GM18502 (cell line): ENCODE data around the gene EFHD2.
"Not testable (repeated sequence)": the region's sequence is repeated elsewhere in the genome, so short reads cannot be mapped to it uniquely, and the experiment has no call there.

Experiments used
- ATAC-seq: cut with Tn5 transposase; IDR thresholded peaks from one replicate; pipeline ENCODE4 v1.9.1; 2021; ENCODE audit warnings: mild to moderate bottlenecking; ENCODE audit not compliant: unreplicated experiment, poor library complexity

Gene EFHD2

DNA sequence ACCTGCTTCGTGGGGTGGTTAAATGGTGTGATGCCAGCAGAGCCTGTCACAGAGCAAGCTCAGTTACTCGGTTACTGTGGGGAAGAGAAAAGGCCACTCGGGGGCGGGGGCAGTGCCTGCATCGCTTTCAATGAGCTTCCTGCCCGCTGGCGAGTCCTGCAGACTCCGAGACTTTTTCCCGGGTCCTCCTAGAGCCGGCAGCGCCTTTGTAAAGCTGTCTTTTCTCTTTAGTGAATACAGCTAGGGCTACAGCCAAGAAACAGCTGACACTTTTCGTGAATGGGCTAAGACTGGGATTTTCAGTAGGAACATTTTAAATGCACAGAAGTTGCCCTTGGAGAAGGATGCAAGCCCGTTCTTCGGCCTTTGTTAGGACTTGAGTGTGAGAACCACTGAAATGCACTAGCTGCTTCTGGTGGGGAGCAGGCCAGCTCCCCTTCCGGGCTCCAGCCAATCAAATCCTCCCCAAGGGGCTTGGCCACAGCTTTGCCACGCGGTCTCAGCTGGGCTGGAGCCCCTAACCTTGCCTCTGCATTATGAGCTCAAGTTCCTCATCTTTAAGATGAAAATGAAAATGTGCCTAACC, 23.4 kb upstream of the EFHD2 start:
- ATAC-seq: no peak

DNA sequence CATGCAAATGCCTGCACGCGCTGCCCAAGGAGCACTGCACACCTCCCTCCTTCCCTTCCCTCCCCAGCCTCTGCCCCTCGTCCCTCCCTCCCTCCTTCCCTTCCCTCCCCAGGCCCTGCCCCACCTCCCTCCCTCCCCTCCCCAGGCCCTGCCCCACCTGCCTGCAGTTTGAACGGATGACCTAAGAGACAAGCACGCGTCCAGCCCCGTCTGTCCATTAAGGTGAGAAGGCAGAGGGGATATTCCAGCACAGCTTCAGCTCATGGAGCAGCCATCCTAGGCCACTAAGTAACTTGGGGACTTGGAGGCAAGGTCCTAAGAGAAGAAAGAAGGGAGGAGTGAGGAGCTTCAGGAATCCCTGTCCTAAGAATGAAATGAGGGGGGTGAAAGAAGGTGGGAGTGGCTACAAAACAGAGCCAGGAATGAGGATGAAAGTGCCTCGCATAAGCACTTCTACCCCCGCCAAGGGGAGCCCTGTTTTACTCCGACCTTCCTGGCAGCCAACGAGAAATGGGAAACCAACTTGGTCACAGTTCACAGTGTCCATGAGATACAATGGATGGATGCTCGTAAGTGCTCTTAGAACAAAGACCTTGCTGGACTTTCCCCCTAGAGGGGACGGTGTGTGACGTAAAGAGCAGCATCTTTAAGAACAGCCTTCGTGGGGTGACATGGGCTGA, 21.3 kb upstream of the EFHD2 start:
- no peak for ATAC-seq

DNA sequence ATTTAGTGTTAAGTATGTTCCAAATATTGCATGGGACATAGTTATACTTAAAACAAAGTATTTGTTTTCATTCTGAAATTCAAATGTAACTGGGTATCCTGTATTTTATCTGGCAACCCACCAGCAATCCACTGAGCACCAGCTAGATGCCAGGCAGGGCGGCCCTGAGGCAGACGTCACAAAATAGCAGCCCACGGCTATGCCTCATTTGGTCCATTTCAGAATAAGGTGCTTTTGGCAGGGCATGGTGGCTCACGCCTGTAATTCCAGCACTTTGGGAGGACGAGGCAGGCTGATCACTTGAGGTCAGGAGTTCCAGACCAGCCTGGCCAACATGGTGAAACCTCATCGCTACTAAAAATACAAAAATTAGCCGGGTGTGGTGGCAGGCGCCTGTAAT, 19.9 kb upstream of the EFHD2 start:
- not testable (repeated sequence) for ATAC-seq

DNA sequence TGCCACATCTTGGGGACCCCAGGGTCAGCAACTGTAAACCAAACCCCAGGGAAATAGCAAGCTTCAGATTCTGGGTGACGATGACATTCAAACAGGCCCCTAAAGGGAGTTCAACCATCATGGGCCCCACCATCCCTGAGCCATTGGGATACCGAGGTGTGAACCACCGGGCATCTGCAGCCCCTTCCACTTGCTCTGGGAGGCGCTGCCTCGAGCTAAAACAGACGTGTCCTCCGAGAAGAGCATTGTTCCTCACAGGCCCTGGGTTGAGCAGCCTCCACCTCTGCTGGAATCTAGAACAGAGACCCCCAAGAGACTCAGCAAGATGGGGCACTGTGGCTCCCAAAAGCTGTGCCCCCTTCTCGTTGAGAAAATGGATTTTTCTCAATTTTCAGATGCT, 19.0 kb upstream of the EFHD2 start:
- no peak for ATAC-seq

DNA sequence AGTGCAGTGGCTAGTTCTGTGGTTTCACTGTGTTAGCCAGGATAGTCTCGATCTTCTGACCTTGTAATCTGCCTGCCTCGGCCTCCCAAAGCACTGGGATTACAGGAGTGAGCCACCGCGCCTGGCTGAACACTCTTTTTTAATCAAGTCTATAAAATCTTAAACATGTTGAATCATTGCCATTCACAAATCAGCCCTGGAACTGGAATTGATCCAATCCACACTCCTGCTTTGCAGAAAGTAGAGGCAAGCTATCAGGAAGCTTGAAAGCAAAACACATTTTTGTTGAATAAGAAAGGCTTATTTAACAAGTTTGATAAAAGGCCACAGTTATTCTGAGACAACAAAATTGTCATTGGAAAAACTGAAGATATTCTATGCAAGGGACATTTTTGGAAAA, 18.3 kb upstream of the EFHD2 start:
- ATAC-seq: no peak

DNA sequence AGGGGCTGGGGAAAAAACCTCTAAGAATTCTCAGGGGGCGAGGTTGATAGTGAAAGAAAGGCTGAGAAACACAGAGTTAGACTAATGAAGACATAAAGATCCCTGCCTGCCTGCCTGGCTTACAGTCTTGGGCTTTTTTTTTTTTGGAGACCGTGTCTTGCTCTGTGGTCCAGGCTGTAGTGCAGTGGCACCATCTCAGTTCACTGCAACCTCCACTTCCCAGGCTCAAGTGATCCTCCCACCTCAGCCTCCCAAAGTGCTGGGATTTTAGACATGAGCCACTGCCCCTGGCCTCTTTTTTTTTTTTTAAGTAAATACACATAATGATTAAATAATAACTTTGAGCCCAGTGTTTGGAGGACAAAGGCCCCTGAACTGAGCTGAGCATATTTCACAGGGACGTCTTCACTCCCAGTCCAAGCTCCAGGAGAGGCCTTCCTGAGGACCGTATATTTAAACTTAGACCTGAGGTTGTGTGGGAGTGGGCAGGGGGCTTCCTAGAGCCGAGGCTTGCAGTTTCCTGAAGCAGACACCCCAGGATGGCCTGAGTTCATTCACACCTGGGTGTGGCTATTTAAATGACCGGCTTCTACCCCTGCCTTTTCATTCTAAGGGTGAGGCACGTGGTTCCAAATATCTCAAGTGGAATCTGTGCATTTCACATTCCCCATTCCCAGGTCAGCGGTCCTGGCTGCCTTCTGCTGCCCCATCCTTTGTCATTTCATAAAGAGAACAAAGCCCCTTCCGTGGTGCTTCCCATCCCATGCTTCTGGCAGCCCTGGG, 16.0 kb upstream of the EFHD2 start:
- ATAC-seq: no peak

DNA sequence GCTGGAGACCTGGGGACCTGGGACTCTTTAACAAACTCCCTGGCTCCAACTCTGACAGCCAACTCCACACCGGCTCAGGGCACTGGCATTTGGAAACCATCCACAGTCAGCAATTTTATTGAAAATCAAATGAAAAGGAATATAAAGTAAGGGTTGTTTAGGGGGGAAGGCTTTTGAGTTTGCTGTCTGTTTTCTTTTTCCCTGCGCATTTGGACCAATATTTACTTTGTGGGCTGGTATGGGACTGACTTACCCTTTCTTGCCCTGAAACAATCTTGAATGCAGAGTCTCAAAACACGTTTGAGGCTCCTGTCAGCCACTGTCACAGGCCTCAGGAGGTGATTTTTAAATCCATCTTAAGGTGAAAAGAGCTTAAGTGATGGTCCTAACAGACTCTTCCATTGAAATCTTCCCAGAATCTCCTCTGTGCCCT, 15.4 kb upstream of the EFHD2 start:
- ATAC-seq: no peak

DNA sequence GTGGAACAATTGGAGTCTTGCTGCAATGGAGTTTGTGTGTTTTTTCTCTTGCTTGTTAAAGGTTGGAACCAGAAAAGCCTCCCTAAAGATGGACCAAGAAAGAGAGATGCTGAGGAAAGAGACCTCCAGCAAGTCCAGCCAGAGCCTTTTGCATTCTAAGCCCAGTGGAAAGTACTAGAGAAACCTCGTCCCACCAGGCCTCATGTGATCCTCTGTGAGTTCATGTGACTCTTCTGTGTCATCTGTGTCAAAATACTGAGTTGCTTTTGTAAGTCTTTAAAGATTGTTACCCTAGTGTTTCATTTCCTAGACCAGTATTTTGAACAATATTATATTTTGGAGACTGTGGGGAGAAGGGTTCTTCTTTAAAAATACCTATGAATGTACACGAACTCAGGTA, 12.5 kb upstream of the EFHD2 start:
- no peak for ATAC-seq

DNA sequence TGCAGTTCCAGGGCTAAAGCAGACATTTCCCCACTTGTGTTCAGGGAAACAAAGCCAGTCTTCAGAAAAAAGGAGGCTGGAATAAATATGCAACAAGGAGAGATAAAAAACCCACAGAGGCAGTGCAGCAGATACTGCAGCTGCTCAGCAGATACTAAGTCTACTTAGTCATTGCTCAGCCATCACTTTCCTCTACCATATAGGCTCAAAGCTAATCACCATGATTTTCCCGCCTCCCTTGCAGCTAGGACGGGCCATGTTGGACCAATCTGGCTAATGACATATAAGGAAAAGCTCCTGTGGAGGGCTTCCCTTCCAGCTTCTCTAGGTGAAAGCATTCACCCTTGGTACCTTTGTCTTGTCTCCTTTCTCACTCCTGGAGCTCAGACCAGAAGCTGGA, 10.0 kb upstream of the EFHD2 start:
- ATAC-seq: no peak

DNA sequence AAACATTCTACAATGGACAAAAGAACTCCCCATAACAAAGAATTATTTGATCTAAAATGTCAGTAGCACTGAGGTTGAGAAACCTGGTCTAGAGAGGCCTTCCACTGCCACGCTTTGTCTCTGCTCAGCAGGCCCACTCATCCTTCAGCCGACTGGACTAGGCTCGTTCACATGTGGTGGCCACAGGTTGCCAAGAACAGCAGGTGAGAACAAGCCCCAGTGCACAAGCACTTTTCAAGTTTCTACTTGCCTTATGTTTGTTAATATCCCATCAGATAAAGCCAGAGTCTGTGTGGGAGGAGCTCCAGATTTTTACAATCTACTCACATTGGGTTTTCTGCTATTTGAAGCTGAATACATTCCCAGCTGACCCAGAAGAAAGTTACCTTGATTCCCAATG, 9.1 kb upstream of the EFHD2 start:
- ATAC-seq: no peak

DNA sequence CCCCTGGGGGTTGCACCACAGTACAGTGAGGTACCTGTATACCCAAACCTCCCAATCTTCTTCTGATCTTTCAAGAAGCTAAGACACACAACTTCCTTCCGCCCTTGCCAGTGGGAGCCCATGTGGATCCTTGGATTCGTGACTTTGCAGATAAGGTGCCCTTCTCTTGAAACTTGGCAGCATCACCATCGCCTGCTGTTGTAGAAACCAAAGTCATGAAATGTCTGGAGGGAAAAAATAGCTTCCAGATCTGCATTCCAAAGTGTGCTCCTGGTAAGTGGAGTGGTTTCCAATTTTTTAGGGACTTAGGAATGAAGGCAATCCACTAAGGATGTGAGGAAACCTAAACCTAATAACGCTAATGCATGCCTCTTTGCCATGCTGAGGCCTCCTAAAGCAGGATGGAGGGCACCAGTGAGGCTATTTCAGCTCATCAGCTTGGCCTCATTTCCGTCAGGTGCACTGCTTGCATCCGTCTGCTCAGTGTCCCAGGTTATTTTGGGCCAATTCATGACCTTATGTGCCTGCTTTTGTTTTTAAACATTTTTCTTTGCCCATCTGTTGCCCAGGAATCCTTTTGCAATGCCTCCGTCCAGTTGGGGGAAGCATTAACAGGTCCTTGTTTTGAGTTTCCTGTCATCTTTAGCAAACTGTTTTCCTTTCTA, 8.2 kb upstream of the EFHD2 start:
- no peak for ATAC-seq

DNA sequence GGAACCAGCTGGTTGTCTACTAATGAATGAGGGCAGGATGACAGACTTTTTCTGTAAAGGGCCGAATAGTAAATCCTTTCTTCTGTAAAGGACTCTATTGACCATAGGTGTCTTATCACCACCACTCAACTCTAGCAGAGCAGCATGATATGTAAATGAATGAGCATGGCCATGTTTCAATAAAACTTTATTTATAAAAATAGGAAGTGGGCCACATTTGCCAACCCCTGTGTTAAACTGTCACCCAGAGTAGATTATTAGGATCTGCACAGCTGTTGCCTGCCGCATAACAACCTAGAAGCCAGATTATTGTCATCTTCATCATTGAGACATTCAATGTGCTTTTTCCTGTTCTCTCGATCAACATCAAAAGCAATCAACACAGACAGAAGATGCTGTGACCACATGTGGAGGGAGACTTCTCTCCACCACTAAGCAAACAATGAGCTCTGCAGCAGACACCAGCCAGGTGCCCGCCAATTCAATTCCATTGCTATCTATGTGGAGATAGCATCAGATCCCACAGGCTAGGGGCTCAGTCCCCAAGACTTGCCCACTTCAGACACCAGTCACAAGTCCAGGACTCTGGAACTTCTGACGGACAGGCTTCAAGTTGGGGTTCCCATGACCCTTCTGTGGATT, 6.8 kb upstream of the EFHD2 start:
- ATAC-seq: no peak

DNA sequence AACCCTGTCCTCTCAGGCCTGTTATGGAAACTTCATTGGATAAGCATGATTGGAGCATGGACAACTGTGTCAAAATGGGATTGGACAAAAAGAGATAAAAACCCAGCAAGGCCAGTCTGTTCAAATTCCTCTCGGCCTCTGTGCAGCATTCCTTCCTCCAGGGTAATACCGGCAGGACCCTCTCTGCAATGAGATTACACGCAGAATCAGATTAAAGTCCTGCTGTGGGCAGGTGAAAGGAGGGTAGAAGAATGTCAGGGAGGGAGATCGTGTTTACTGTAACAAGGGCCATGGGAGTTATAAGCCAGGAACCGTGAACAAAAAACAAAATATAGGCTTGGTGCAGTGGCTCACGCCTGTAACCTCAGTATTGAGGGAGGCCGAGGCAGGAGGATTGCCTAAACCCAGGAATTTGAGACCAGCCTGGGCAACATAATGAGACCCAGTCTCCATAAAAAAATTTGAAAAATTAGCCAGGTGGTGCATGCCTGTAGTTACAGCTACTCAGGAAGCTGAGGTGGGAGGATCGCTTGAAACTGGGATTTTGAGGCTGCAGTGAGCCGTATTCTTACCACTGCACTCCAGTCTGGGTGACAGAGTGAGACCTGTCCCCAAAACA, 5.6 kb upstream of the EFHD2 start:
- ATAC-seq: no peak

DNA sequence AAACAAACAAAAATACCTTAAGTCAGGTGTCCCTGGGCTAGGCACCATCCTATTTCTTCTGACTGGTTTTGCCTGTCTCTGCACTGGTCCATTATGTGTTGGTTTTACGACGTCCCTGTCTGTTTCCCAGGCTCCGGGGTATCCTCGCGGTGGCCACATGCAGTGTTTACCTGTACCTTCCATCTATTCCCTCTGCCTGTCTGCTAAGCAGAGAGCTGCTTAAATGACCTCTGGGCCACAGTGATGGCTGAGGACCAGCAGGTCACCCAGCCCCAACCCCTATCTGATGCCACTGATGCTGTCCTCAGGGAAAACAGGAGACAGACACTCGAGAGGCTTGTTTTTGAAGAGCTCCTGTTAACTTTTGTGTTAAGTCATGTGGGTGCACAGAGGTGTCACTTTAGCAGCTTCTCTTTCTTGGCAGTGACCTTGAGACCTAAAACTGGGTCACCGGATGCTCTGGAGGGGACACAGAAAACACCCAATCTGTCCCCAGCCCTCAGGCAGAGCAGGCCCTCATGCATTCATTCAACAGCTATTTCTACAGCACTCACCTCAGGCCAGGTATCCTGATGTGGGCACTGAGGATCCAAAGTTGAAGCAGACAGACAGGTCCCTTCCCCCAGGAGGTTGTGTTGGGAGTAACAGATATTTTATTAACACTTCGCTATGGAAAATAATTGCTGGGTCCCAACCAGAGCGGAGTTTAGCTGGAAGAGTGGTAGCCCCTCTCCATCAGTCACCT, 4.4 kb upstream of the EFHD2 start:
- ATAC-seq: no peak

DNA sequence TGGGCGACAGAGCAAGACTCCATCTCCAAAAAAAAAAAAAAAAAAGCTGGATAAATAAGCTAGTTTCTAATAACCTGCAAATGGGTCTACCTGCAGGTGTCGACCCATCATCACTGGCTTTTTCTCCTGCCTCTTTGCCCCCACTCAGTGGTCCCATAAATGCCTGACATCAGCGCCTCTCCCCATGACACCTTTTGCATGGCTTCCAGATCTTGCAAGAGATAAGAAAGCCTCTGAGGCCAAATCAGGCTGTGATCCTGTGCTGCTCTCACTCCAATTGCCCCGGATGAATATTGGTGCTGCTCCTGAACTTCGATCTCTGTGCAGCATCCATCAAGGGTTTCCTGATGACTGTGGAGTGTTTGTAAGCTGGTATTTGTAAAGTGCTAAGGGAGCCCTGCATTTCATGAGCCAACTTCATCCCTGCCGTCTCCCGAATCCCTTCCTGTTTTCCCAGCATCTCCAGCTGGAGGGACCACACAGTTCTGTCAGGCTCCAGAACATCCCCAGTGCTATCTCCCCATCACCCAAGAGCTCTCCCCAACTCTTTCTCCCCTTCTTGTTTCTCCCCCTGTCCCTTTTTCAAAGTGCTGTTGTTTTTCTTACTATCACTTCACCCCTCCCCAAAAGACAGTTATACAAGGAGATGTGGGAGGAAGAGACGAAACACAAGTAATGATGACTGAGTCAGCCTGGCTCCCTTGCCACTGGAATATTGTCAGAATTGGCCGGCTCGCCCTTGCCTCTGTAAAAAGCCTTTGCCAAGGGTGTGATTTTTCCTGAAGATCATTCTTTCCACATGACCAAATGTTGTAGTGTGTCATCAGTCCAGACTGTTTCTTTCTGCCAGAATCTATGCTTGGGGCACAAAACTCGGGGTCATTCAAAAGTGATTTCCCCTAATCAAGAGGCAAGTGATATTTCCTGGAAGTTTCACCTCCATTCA, 2.8 kb upstream of the EFHD2 start:
- ATAC-seq: no peak

DNA sequence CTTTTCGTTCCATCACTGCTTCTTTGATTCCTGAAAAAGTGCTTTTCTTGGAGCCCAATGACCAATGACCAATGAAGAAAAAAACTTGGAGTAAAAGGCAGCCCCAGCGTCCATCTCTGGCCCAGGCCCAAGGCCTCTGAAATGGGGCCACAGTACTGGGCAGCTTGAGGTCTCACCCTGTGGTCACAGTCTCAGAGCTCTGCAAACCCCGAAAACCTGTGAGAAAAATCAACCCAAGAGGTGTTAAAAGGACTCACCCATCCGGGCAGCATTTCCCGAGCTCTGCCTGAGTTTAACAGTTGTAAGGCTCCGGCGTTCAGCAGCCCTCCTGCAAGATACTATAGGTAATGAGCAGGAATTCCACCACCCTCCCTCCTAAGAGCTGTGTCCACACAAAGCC, 2.1 kb upstream of the EFHD2 start:
- ATAC-seq: no peak

DNA sequence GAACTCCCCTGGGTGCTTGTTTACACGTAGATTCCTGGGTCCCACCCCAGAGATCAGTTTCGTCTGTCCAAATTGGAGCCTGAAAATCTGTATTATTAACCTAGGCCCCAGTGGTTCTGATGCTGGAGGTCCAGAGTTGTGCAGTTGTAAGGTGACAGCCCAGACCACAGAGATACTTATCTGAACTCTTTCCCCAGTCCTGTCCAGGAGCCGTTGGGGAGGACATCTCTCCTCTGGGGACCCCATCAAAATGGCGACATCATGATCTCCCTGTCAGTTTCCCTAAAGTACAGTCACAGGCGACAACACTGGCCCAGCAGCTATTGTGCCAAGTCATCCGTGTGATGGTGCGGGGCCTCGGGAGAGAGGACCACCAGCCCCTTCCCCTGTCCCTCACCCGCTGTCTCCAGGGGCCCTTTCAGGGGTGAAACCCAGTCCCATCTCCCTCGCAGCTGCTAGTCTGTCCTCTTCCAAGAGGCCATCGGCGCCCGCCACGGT, 749 bp upstream of the EFHD2 start:
- ATAC-seq: no peak

DNA sequence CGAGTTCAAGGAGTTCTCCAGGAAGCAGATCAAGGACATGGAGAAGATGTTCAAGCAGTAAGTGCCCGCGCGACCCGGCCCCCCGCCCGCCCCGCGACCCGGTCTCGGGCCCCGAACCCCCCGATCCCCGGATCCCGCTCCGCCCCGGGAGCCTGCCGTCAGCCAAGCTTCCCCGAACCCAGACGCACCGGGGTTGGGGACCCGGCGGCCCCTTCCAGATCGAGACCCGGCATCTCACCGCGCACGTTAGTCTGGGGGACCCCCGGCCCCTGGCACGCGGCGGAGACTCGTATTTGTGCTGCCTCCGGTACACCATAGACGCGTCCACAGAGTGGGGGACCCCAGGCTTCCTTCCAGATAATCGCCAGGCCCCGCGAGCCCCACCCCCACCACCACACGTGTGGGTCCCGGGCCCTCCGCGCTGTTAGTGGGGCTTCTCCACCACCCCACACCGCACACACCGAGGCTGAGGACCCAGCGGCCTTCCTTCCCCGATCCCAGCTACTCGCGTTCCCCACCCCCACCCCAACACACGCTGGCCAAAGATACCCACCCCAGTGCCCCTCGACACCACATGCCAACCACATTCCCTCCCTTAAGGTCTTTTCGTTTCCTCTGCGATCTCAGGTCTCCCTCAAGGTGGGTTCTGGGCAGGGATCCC, 665 bp downstream of the EFHD2 start:
- no peak for ATAC-seq
